Activated CD4-positive, alpha-beta memory T cell treated with anti-CD3 and anti-CD28 coated beads, Interleukin-2, amount 10 ng/mL, durations not matched to agents 7 days and 5 days (primary cell): Measurements from ENCODE around the gene WDR54. TPM values are rescaled to one million over a fixed set of nuclear protein-coding genes. Genes with fewer than 3 reads are reported as not detected.
"Not testable (repeated sequence)": the region's sequence is repeated elsewhere in the genome, so short reads cannot be mapped to it uniquely, and the experiment has no call there.

Experiments used
- CTCF ChIA-PET: fragments of 350-600 bp; sonication (Branson Sonifier 250); formaldehyde crosslinking; loops from one replicate; lab custom pipeline; 2021; ENCODE audit warnings: antibody characterized with exemption, inconsistent platforms; lab: Charles Lee
- POLR2A ChIA-PET: fragments of 350-600 bp; sonication (Branson Sonifier 250); formaldehyde crosslinking; loops from one replicate; lab custom pipeline; 2021; ENCODE audit warnings: antibody characterized with exemption; lab: Charles Lee
- DNase-seq: peaks from one replicate; pipeline ENCODE4 v3.0.0-alpha.2; 2020
- H3K27ac Mint-ChIP-seq: one replicate; pipeline ENCODE4 v1.8.0; 2021; ENCODE audit warnings: mild to moderate bottlenecking, mixed read lengths
- H3K27me3 Mint-ChIP-seq: one replicate; pipeline ENCODE4 v1.8.0; 2021; ENCODE audit warnings: mixed read lengths
- H3K36me3 Mint-ChIP-seq: one replicate; pipeline ENCODE4 v1.8.0; 2021; ENCODE audit warnings: low read depth, mixed read lengths
- H3K4me1 Mint-ChIP-seq: one replicate; pipeline ENCODE4 v1.8.0; 2021; ENCODE audit warnings: mixed read lengths
- H3K4me3 Mint-ChIP-seq: one replicate; pipeline ENCODE4 v1.8.0; 2021; ENCODE audit warnings: mild to moderate bottlenecking, mixed read lengths
- H3K9me3 Mint-ChIP-seq: one replicate; pipeline ENCODE4 v1.8.0; 2021; ENCODE audit warnings: mixed read lengths
- total RNA-seq, 2 experiments: library from RNA; stranded (reverse); gene quantifications; one replicate each; pipeline ENCODE4 v1.2.3, GENCODE V29; 2021

The WDR54 gene
- total RNA-seq, 2 experiments from 2014 or later: 102 to 105 TPM

- Mint-ChIP-seq H3K36me3 (no peaks in the 10 kb centered on the region), H3K4me1 (peaks cover 11% of the 10 kb centered on the region), H3K27ac (no peak overlapping the region), H3K27me3 (peaks cover 37% of the 10 kb centered on the region), H3K9me3 (no peaks in the 10 kb centered on the region), H3K4me3 (no peak overlapping the region)
- CTCF ChIA-PET: no interaction called here
- POLR2A ChIA-PET: interaction anchor here (0.9 to 1.7 kb wide), 3 partner anchors 10 to 239 kb away, joined by 3 read pairs; partner anchors contain the start of genes MRPL53 and MTHFD2
- no peak for DNase-seq
Measured at GRCh38 chr2:74438248-74438647, 16.7 kb downstream of the WDR54 start.

- no peak overlapping the region for H3K4me3 Mint-ChIP-seq
- ChIA-PET CTCF (interaction anchor here (1.3 to 1.6 kb wide), 2 partner anchors 38 to 93 kb away, joined by 4 to 5 read pairs; no protein-coding TSS in a partner anchor), POLR2A (interaction anchor here (0.9 to 1.7 kb wide), 5 partner anchors 9 to 240 kb away, joined by 3 to 5 read pairs (median 3); partner anchors contain the start of genes C2orf81, MRPL53, MTHFD2 and WDR54)
Measured at GRCh38 chr2:74439373-74439772, 17.8 kb downstream of the WDR54 start.

GRCh38 chr2:74439803-74440377, 18.4 kb downstream of the WDR54 start:
- Mint-ChIP-seq H3K9me3 (no peaks in the 10 kb centered on the region), H3K4me1 (peaks cover 11% of the 10 kb centered on the region), H3K36me3 (no peaks in the 10 kb centered on the region), H3K4me3 (no peak overlapping the region), H3K27ac (no peak overlapping the region), H3K27me3 (peaks cover 48% of the 10 kb centered on the region)
- POLR2A ChIA-PET: interaction anchor here (0.6 to 1.7 kb wide), 6 partner anchors 11 to 33 kb away, joined by 3 to 5 read pairs (median 3); partner anchors contain the start of genes C2orf81, INO80B, MRPL53 and WDR54
- CTCF ChIA-PET: interaction anchor here (1.2 to 1.6 kb wide), 3 partner anchors 9 to 92 kb away, joined by 4 to 5 read pairs (median 4); no protein-coding TSS in a partner anchor
- DNase-seq: no peak

More at GRCh38 chr2:74439373-74439772, 17.8 kb downstream of the WDR54 start:
- H3K36me3 Mint-ChIP-seq: no peaks in the 10 kb centered on the region
- peaks cover 43% of the 10 kb centered on the region for H3K27me3 Mint-ChIP-seq
- H3K9me3 Mint-ChIP-seq: no peaks in the 10 kb centered on the region
- peaks cover 11% of the 10 kb centered on the region for H3K4me1 Mint-ChIP-seq
- H3K27ac Mint-ChIP-seq: no peak overlapping the region
- DNase-seq: no peak

GRCh38 chr2:74440378-74441169, 19.0 kb downstream of the WDR54 start:
- CTCF ChIA-PET: interaction anchor here (1.2 to 1.6 kb wide), 3 partner anchors 9 to 92 kb away, joined by 4 to 5 read pairs (median 4); no protein-coding TSS in a partner anchor
- POLR2A ChIA-PET: interaction anchor here (0.6 to 1.6 kb wide), 5 partner anchors 10 to 26 kb away, joined by 3 to 5 read pairs (median 3); partner anchors contain the start of genes C2orf81, INO80B and WDR54
- Mint-ChIP-seq H3K9me3 (no peaks in the 10 kb centered on the region), H3K36me3 (no peaks in the 10 kb centered on the region), H3K4me3 (peak overlapping the region; percentile 19), H3K27me3 (peaks cover 51% of the 10 kb centered on the region), H3K27ac (no peak overlapping the region), H3K4me1 (peaks cover 11% of the 10 kb centered on the region)
- DNase-seq: peak; percentile 42

- no peak overlapping the region for H3K4me3 Mint-ChIP-seq
Measured at GRCh38 chr2:74441170-74441689, 19.7 kb downstream of the WDR54 start.

GRCh38 chr2:74441690-74442482, 20.4 kb downstream of the WDR54 start, which contains the start of gene RTKN:
RTKN (minus strand) TSS chr2:74441937; CDS start chr2:74441816, 121 bp downstream.
- H3K4me1 Mint-ChIP-seq: peaks cover 11% of the 10 kb centered on the region
- H3K27me3 Mint-ChIP-seq: peaks cover 53% of the 10 kb centered on the region
- ChIA-PET POLR2A (interaction anchor here (1.4 kb wide), 1 partner anchor 13 kb away, joined by 6 read pairs; the partner anchor contains the start of gene INO80B), CTCF (no interaction called here)
- peak within 1 kb of the TSS; percentile 66 for H3K4me3 Mint-ChIP-seq
- H3K36me3 Mint-ChIP-seq: no peaks in the 10 kb centered on the region
- H3K9me3 Mint-ChIP-seq: no peaks in the 10 kb centered on the region
- H3K27ac Mint-ChIP-seq: no peak within 1 kb of the TSS
- DNase-seq: peak; percentile 32

More at GRCh38 chr2:74441170-74441689, 19.7 kb downstream of the WDR54 start:
- Mint-ChIP-seq H3K27me3 (peaks cover 53% of the 10 kb centered on the region), H3K4me1 (peaks cover 11% of the 10 kb centered on the region), H3K27ac (no peak overlapping the region), H3K36me3 (no peaks in the 10 kb centered on the region), H3K9me3 (no peaks in the 10 kb centered on the region)
- no peak for DNase-seq
- CTCF ChIA-PET: interaction anchor here (1.2 to 1.6 kb wide), 2 partner anchors 10 to 91 kb away, joined by 4 to 5 read pairs; no protein-coding TSS in a partner anchor
- POLR2A ChIA-PET: interaction anchor here (1.5 kb wide), 1 partner anchor 13 kb away, joined by 5 read pairs; the partner anchor contains the start of gene INO80B

DNA sequence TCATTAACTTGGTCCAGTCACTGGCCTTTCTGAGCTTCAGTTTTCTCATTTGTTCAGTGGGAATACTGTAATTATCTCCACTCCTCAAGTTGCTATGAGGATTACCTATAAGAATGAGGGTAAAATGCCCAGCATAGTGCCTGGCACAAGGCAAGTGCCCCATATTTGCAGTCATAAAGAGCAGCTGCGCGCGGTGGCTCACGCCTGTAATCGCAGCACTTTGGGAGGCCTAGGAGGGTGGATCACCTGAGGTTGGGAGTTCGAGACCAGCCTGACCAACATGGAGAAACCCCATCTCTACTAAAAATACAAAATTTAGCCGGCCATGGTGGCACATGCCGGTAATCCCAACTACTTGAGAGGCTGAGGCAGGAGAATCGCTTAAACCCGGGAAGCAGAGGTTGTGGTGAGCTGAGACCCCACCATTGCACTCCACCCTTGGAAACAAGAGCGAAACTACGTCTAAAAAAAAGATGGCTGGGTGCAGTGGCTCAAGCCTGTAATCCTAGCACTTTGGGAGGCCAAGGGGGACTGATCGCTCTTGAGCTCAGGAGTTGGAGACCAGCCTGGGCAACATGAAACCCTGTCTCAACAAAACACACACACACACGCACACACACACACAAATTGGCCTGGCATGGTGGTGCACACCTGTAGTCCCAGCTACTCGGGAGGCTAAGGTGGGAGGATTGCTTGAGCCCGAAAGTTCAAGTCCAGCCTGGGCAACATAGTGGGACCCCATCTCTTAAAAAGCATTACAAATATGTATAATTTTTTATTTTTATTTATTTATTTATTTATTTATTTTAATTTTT, 21.2 kb downstream of the WDR54 start:
- peak overlapping the region; percentile 66 for H3K4me3 Mint-ChIP-seq

DNA sequence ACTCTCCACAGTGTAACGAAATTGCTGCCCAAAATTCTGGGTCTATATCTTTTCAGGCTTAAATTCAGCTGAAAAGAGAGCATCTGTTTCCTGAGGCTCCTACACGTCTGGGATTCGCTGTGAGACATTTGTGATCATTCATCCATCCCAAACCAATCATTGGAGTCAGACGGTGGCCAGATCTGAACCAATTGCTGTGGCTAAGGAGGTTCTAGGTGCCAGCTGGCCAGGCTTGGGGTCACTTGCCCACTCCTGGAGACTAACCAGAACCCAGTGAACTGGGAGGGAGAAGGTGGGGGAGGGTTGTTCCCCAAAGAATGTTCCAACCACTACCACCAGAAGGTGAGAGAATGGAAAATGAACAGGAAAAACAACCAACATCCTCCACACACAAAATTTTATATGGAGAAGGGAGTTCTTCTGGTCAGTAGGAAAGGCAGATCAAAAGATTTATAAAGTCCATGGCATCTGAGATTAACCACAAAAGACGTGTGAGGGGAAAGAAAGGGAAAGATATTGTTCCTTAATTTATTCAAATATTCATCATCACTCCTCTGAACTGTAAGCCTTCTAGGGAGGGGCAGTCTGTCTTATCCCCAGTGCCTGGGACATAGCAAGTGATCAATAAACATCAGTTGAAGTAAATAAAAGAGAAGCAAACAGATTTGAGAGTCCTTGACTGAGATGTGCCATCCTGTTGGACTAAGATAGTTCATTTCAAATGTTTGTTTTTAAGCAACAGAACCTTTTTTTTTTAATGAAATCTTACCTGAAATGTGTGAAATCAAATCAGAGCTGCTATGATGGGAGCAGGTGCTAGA, 23.2 kb downstream of the WDR54 start:
- Mint-ChIP-seq H3K36me3 (no peaks in the 10 kb centered on the region), H3K27me3 (peaks cover 44% of the 10 kb centered on the region)
- POLR2A ChIA-PET: interaction anchor here (1.4 to 1.6 kb wide), 2 partner anchors 14 to 23 kb away, joined by 3 to 4 read pairs; partner anchors contain the start of gene WDR54

More for the DNA sequence above, 21.2 kb downstream of the WDR54 start:
- H3K27ac Mint-ChIP-seq, DNase-seq, H3K36me3 Mint-ChIP-seq, H3K9me3 Mint-ChIP-seq, CTCF ChIA-PET: not testable (repeated sequence)
- Mint-ChIP-seq H3K4me1 (peaks cover 11% of the 10 kb centered on the region), H3K27me3 (peaks cover 58% of the 10 kb centered on the region)
- POLR2A ChIA-PET: interaction anchor here (0.7 to 1.6 kb wide), 3 partner anchors 12 to 13 kb away, joined by 3 to 6 read pairs (median 4); partner anchors contain the start of gene INO80B

GRCh38 chr2:74447230-74447999, 25.9 kb downstream of the WDR54 start:
- Mint-ChIP-seq H3K27me3 (peaks cover 26% of the 10 kb centered on the region), H3K9me3 (no peaks in the 10 kb centered on the region), H3K27ac (no peak overlapping the region), H3K36me3 (no peaks in the 10 kb centered on the region), H3K4me3 (no peak overlapping the region), H3K4me1 (peaks cover 7% of the 10 kb centered on the region)
- POLR2A ChIA-PET: no interaction called here
- CTCF ChIA-PET: no interaction called here
- DNase-seq: no peak

More for the DNA sequence above, 23.2 kb downstream of the WDR54 start:
- no peaks in the 10 kb centered on the region for H3K9me3 Mint-ChIP-seq
- DNase-seq: no peak
- CTCF ChIA-PET: no interaction called here
- no peak overlapping the region for H3K27ac Mint-ChIP-seq
- no peak overlapping the region for H3K4me3 Mint-ChIP-seq
- peaks cover 11% of the 10 kb centered on the region for H3K4me1 Mint-ChIP-seq

DNA sequence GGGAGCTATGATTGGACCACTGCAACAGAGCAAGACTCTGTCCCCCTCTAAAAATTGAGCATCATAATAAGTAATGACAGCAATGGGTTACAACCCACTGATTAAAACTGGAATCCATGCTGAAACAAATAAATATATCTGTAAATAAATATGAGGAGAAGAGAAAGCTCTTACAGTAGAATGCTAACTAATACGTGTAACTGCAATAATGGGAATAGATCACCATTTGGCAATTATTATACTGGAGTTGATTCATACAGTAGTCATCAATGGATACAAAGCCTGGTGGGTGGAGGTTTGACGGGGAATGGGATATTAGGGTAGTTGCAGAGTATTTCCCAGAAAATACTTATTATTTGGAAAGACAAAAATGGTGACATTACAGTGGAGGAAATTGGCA, 27.2 kb downstream of the WDR54 start:
- CTCF ChIA-PET: no interaction called here
- POLR2A ChIA-PET: interaction anchor here (0.8 to 1.0 kb wide), 2 partner anchors 8 to 10 kb away, joined by 3 read pairs; no protein-coding TSS in a partner anchor
- H3K9me3 Mint-ChIP-seq: no peaks in the 10 kb centered on the region

More for the DNA sequence above, 27.2 kb downstream of the WDR54 start:
- Mint-ChIP-seq H3K27ac (no peak overlapping the region), H3K27me3 (peaks cover 24% of the 10 kb centered on the region), H3K4me3 (no peak overlapping the region), H3K4me1 (peaks cover 19% of the 10 kb centered on the region), H3K36me3 (no peaks in the 10 kb centered on the region)
- DNase-seq: no peak
